MM.1S (cell line): ENCODE measurements around the gene SERPINE2.

ENCODE experiments used
- DNase-seq: peaks from one replicate; pipeline ENCODE4 v3.0.0-alpha.2; 2015
- H2AFZ ChIP-seq: fragments of 300-600 bp; sonication (generic); 2 replicates; pipeline ENCODE4 v1.6.0; 2016; ENCODE audit warnings: antibody characterized with exemption, low read length
- H3F3A ChIP-seq: fragments of 300-600 bp; sonication (generic); 2 replicates; pipeline ENCODE4 v1.6.1; 2016; ENCODE audit warnings: mild to moderate bottlenecking, antibody characterized with exemption, low read length, moderate library complexity, mixed read lengths; ENCODE audit not compliant: insufficient read depth
- H3K27ac ChIP-seq: fragments of 300-600 bp; sonication (generic); 2 replicates; pipeline ENCODE4 v1.5.1; 2016; ENCODE audit warnings: mild to moderate bottlenecking, low read length
- H3K27me3 ChIP-seq: fragments of 300-600 bp; sonication (generic); replicated peaks from 2 replicates; pipeline ENCODE4 v1.6.0; 2016; ENCODE audit warnings: low read length; ENCODE audit not compliant: insufficient read depth
- H3K36me3 ChIP-seq: fragments of 300-600 bp; sonication (generic); replicated peaks from 2 replicates; pipeline ENCODE4 v1.6.1; 2016; ENCODE audit warnings: mild to moderate bottlenecking, low read length, mixed read lengths; ENCODE audit not compliant: insufficient read depth
- H3K4me1 ChIP-seq: fragments of 300-600 bp; sonication (generic); 2 replicates; pipeline ENCODE4 v1.6.1; 2016; ENCODE audit warnings: low read length, mixed read lengths
- H3K4me2 ChIP-seq: fragments of 300-600 bp; sonication (generic); 2 replicates; pipeline ENCODE4 v1.6.0; 2016; ENCODE audit warnings: low read depth, low read length
- H3K4me3 ChIP-seq: fragments of 300-600 bp; sonication (generic); 2 replicates; pipeline ENCODE4 v1.5.1; 2016; ENCODE audit warnings: low read length, mixed read lengths
- H3K79me2 ChIP-seq: fragments of 300-600 bp; sonication (generic); 2 replicates; pipeline ENCODE4 v1.6.1; 2016; ENCODE audit warnings: mixed run types, low read length, mixed read lengths
- H3K9ac ChIP-seq: fragments of 300-600 bp; sonication (generic); 2 replicates; pipeline ENCODE4 v1.6.1; 2016; ENCODE audit warnings: low read length, mixed read lengths
- H3K9me2 ChIP-seq: fragments of 300-600 bp; sonication (generic); replicated peaks from 2 replicates; pipeline ENCODE4 v1.6.1; 2016; ENCODE audit warnings: mild to moderate bottlenecking, low read length, mixed read lengths; ENCODE audit not compliant: insufficient read depth
- H3K9me3 ChIP-seq: fragments of 300-600 bp; sonication (generic); replicated peaks from 2 replicates; pipeline ENCODE4 v1.6.1; 2016; ENCODE audit warnings: mild to moderate bottlenecking, low read length, mixed read lengths; ENCODE audit not compliant: insufficient read depth
- H4K20me1 ChIP-seq: fragments of 300-600 bp; sonication (generic); 2 replicates; pipeline ENCODE4 v1.6.1; 2016; ENCODE audit warnings: mild to moderate bottlenecking, low read length, moderate library complexity, mixed read lengths; ENCODE audit not compliant: insufficient read depth
- CTCF ChIP-seq: fragments of 300-600 bp; sonication (generic); IDR thresholded peaks from 2 replicates; pipeline ENCODE4 v1.5.1; 2016; ENCODE audit warnings: antibody characterized with exemption, low read length, mixed read lengths
- EZH2 ChIP-seq: fragments of 300-600 bp; sonication (generic); optimal IDR thresholded peaks from 2 replicates; pipeline ENCODE3; 2017; ENCODE audit warnings: low read depth, mild to moderate bottlenecking, antibody characterized with exemption, low read length, mixed read lengths
- EZH2phosphoT487 ChIP-seq: fragments of 300-600 bp; sonication (generic); IDR thresholded peaks from 2 replicates; pipeline ENCODE4 v1.6.1; 2018; ENCODE audit warnings: antibody characterized with exemption, low read length

SERPINE2 gene

GRCh38 chr2:224034017-224034416, 5.1 kb downstream of the SERPINE2 start:
- Histone ChIP-seq H2AFZ (no peak overlapping the region), H3K9me2 (no peaks in the 10 kb centered on the region), H3K9me3 (no peaks in the 10 kb centered on the region), H3K4me2 (no peak overlapping the region), H3K36me3 (no peaks in the 10 kb centered on the region), H4K20me1 (no peaks in the 10 kb centered on the region), H3K27me3 (no peaks in the 10 kb centered on the region), H3K79me2 (peaks cover 47% of the 10 kb centered on the region), H3F3A (peaks cover 11% of the 10 kb centered on the region; the same call in 1 of the 2 replicates), H3K4me1 (peaks cover 8% of the 10 kb centered on the region), H3K4me3 (no peak overlapping the region), H3K27ac (no peak overlapping the region), H3K9ac (no peak overlapping the region)
- DNase-seq: no peak
- TF ChIP-seq CTCF (no peak), EZH2 (no peak)

- DNase-seq: no peak
- no peak overlapping the region for H3K27ac ChIP-seq
- no peak for TF ChIP-seq EZH2phosphoT487
- TF ChIP-seq CTCF: no peak
- peaks cover 8% of the 10 kb centered on the region for H3K4me1 ChIP-seq
- H3K9me2 ChIP-seq: no peaks in the 10 kb centered on the region
- no peak overlapping the region for H3K9ac ChIP-seq
- peaks cover 11% of the 10 kb centered on the region; the same call in 1 of the 2 replicates for H3F3A ChIP-seq
- no peak overlapping the region for H3K4me3 ChIP-seq
- no peaks in the 10 kb centered on the region for H4K20me1 ChIP-seq
- H3K4me2 ChIP-seq: no peak overlapping the region
- no peak overlapping the region for H2AFZ ChIP-seq
- peaks cover 51% of the 10 kb centered on the region for H3K79me2 ChIP-seq
- H3K9me3 ChIP-seq: no peaks in the 10 kb centered on the region
- H3K27me3 ChIP-seq: no peaks in the 10 kb centered on the region
- no peaks in the 10 kb centered on the region for H3K36me3 ChIP-seq
These were observed 5.5 kb downstream of the SERPINE2 start for GRCh38 chr2:224033601-224034000.

- Histone ChIP-seq H3K4me3 (no peak overlapping the region), H3F3A (no peaks in the 10 kb centered on the region), H3K27ac (no peak overlapping the region), H3K36me3 (no peaks in the 10 kb centered on the region), H3K9me2 (no peaks in the 10 kb centered on the region), H3K4me2 (no peak overlapping the region), H2AFZ (no peak overlapping the region), H3K9me3 (no peaks in the 10 kb centered on the region), H3K4me1 (peaks cover 9% of the 10 kb centered on the region), H3K9ac (no peak overlapping the region), H3K79me2 (peaks cover 59% of the 10 kb centered on the region), H4K20me1 (no peaks in the 10 kb centered on the region), H3K27me3 (no peaks in the 10 kb centered on the region)
- DNase-seq: no peak
- TF ChIP-seq CTCF (no peak), EZH2phosphoT487 (no peak), EZH2 (no peak)
These were observed 6.8 kb downstream of the SERPINE2 start for GRCh38 chr2:224032283-224032682.
